ENCODE data around the gene TCEA3.

TCEA3 gene

DNA sequence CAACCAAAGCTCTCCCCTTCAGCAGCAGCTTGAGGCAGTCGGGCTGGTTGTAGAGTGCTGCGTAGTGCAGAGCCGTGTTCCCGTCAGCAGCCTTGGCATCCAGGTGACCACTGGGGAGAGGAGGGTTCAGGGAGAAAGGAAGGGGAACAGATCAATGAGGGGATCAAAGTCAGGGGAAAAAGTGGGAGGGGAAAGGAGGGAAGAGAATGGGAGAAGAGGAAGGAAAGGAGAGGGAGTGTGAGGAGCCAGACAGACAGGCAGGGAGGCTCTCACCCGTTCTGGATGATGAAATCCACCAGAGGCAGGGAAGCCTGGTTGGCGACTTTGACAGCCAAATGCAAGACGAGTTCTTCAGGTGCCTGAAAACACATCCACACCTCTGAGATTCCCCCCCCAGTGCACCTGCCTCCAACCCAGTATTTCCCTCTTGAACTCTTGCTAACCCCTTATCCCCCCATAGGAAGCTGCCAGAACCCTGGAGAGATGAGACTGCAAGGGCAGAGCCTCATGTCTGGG, 9.8 kb upstream of the TCEA3 start:
- Histone ChIP-seq H3K79me2 (ENCODE audit: low read length) (no peaks in the 10 kb centered on the region), H3K27ac (ENCODE audit: low read length) (no peak overlapping the region), H4K20me1 (ENCODE audit: insufficient read depth, low read length) (no peaks in the 10 kb centered on the region), H3K4me1 (ENCODE audit: low read length) (no peaks in the 10 kb centered on the region), H3K36me3 (replicated peaks; ENCODE audit: low read depth, low read length) (no peaks in the 10 kb centered on the region), H3K9ac (ENCODE audit: low read length) (no peak overlapping the region), H2AFZ (ENCODE audit: low read depth, low read length) (no peak overlapping the region), H3K4me2 (ENCODE audit: low read length) (no peak overlapping the region), H3K4me3 (ENCODE audit: low read length) (no peak overlapping the region), H3K27me3 (ENCODE audit: low read depth, low read length) (peaks cover 4% of the 10 kb centered on the region; the same call in 1 of the 2 replicates), H3K9me3 (ENCODE audit: insufficient read depth, low read length) (no peaks in the 10 kb centered on the region)
- TF ChIP-seq CTCF (IDR thresholded peaks at IDR 0.05; ENCODE audit: low read depth, low read length) (no peak), EZH2phosphoT487 (IDR thresholded peaks at IDR 0.05; ENCODE audit: low read depth) (no peak)

DNA sequence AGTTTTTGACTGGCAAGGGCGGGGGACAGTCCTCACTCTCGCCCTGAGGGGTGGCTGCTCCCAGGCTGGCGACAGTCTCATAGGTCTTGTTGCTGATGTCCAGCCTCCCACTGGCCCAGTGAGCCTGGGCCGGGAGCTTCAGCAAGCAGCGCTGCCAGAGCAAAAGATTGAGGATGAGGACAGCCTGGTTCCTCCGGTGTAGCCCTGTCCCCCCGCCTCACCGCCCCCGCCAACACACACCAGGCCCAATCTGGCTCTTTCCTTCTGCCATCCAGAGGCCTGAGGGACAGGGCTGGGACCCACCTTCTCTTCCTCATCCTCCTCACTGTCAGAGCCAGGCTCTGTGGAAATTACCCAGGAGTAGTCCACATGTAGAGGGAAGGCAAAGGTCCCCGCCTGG, 8.6 kb upstream of the TCEA3 start:
- H3K27me3 ChIP-seq (ENCODE audit: low read depth, low read length): peaks cover 15% of the 10 kb centered on the region; the same call in 1 of the 2 replicates
- no peak overlapping the region for H3K27ac ChIP-seq (ENCODE audit: low read length)
- no peaks in the 10 kb centered on the region for H3K79me2 ChIP-seq (ENCODE audit: low read length)
- no peaks in the 10 kb centered on the region for H4K20me1 ChIP-seq (ENCODE audit: insufficient read depth, low read length)
- H3K36me3 ChIP-seq (replicated peaks; ENCODE audit: low read depth, low read length): no peaks in the 10 kb centered on the region
- no peak overlapping the region for H3K4me3 ChIP-seq (ENCODE audit: low read length)
- TF ChIP-seq CTCF (IDR thresholded peaks at IDR 0.05; ENCODE audit: low read depth, low read length) (no peak), EZH2phosphoT487 (IDR thresholded peaks at IDR 0.05; ENCODE audit: low read depth) (no peak)
- no peak overlapping the region for H3K9ac ChIP-seq (ENCODE audit: low read length)
- H2AFZ ChIP-seq (ENCODE audit: low read depth, low read length): no peak overlapping the region
- H3K9me3 ChIP-seq (ENCODE audit: insufficient read depth, low read length): no peaks in the 10 kb centered on the region
- no peaks in the 10 kb centered on the region for H3K4me1 ChIP-seq (ENCODE audit: low read length)
- H3K4me2 ChIP-seq (ENCODE audit: low read length): no peak overlapping the region

DNA sequence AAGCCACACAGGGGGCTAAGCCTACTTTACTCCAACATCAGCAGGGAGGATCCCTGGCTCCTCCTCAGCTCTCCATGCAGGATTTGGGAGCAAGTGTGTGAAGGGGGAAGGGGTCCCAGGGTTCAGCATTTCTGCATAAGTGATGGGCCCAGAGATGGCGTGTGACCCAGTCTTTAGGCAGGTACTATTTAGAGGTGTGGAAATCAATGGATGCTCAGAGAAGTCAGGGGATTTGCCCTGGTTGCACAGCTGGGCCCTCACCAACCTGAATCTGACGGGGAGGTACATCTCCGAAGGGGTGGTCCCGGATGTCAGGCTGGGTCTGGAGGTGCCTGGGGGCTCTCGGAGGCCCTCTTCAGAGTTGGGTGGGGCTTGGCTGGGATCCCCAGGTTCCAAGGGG, 6.9 kb upstream of the TCEA3 start:
- Histone ChIP-seq H3K4me2 (ENCODE audit: low read length) (no peak overlapping the region), H3K27ac (ENCODE audit: low read length) (no peak overlapping the region), H3K27me3 (ENCODE audit: low read depth, low read length) (peaks cover 16% of the 10 kb centered on the region; the same call in 1 of the 2 replicates), H4K20me1 (ENCODE audit: insufficient read depth, low read length) (no peaks in the 10 kb centered on the region), H2AFZ (ENCODE audit: low read depth, low read length) (no peak overlapping the region), H3K36me3 (replicated peaks; ENCODE audit: low read depth, low read length) (no peaks in the 10 kb centered on the region), H3K9me3 (ENCODE audit: insufficient read depth, low read length) (no peaks in the 10 kb centered on the region), H3K4me3 (ENCODE audit: low read length) (no peak overlapping the region), H3K79me2 (ENCODE audit: low read length) (no peaks in the 10 kb centered on the region), H3K4me1 (ENCODE audit: low read length) (no peaks in the 10 kb centered on the region), H3K9ac (ENCODE audit: low read length) (no peak overlapping the region)
- TF ChIP-seq CTCF (IDR thresholded peaks at IDR 0.05; ENCODE audit: low read depth, low read length): no peak
- no peak for TF ChIP-seq EZH2phosphoT487 (IDR thresholded peaks at IDR 0.05; ENCODE audit: low read depth)

DNA sequence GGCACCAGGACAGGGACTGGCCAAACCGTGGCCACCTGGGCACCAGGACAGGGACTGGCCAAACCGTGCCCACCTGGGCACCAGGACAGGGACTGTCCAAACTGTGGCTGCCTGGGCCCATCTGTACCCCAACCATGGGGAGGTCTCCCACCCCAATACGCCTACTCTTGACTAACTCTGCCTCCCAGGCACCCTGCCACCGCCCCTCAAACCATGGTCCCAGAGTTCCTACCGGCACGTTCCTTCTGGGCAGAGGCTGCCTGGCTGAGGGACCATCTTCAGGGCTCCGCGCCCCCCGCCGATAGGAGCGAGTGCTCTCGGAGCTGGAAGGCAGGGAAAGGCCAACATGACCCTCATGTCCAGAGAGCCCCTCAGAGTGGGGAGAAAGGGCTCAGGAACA, 6.3 kb upstream of the TCEA3 start:
- H3K36me3 ChIP-seq (replicated peaks; ENCODE audit: low read depth, low read length): no peaks in the 10 kb centered on the region

More for the DNA sequence above, 6.3 kb upstream of the TCEA3 start:
- H2AFZ ChIP-seq (ENCODE audit: low read depth, low read length): no peak overlapping the region
- H3K79me2 ChIP-seq (ENCODE audit: low read length): no peaks in the 10 kb centered on the region
- H3K27ac ChIP-seq (ENCODE audit: low read length): no peak overlapping the region
- no peaks in the 10 kb centered on the region for H3K4me1 ChIP-seq (ENCODE audit: low read length)
- H3K9me3 ChIP-seq (ENCODE audit: insufficient read depth, low read length): no peaks in the 10 kb centered on the region
- no peak overlapping the region for H3K4me3 ChIP-seq (ENCODE audit: low read length)
- no peak overlapping the region for H3K4me2 ChIP-seq (ENCODE audit: low read length)
- no peaks in the 10 kb centered on the region for H4K20me1 ChIP-seq (ENCODE audit: insufficient read depth, low read length)
- no peak overlapping the region for H3K9ac ChIP-seq (ENCODE audit: low read length)
- peaks cover 16% of the 10 kb centered on the region; the same call in 1 of the 2 replicates for H3K27me3 ChIP-seq (ENCODE audit: low read depth, low read length)
- TF ChIP-seq CTCF (IDR thresholded peaks at IDR 0.05; ENCODE audit: low read depth, low read length): no peak
- TF ChIP-seq EZH2phosphoT487 (IDR thresholded peaks at IDR 0.05; ENCODE audit: low read depth): no peak
